ENCODE measurements around the gene ACP4.
"Not testable (repeated sequence)": the region's sequence is repeated elsewhere in the genome, so short reads cannot be mapped to it uniquely, and the experiment has no call there.

ACP4 gene

GRCh38 chr19:50778906-50779430, 11.2 kb upstream of the ACP4 start:
- Histone ChIP-seq H3K4me3 (ENCODE audit: control insufficient read depth in 1 of 7, extremely low read depth in 1 of 7, insufficient read depth in 4 of 7, low read depth in 2 of 7, low read length in 6 of 7) (no peak overlapping the region), H3K4me1 (ENCODE audit: control extremely low read depth in 1 of 4, control insufficient read depth in 4 of 4, insufficient read depth in 4 of 4, low read length in 3 of 4) (peaks cover 0 to 13% (median 4%) of the 10 kb centered on the region in 4 experiments), H3K36me3 (ENCODE audit: control insufficient read depth in 4 of 4, insufficient read depth in 4 of 4, low read length in 3 of 4) (no peaks in the 10 kb centered on the region), H3K9me3 (ENCODE audit: control extremely low read depth in 1 of 5, control insufficient read depth in 4 of 5, insufficient read depth in 2 of 5, low read depth in 1 of 5, low read length in 4 of 5) (peaks cover 0 to 10% (median 0%) of the 10 kb centered on the region in 5 experiments), H3K27ac (ENCODE audit: insufficient read depth in 1 of 2, low read depth in 1 of 2, low read length in 2 of 2, poor library complexity in 1 of 2, severe bottlenecking in 2 of 2) (no peak overlapping the region), H3K27me3 (replicated peaks in 2 of 5; ENCODE audit: control insufficient read depth in 4 of 5, insufficient read depth in 5 of 5, low read length in 4 of 5) (peaks cover 4 to 82% (median 28%) of the 10 kb centered on the region in 5 experiments)
- 61% methylated on average over 7 of the region's 7 CpGs for WGBS (ENCODE audit: insufficient coverage)
- ChIA-PET POLR2A (no interaction called here), CTCF (interaction anchor here (0.9 to 7.5 kb wide), 5 partner anchors 16 to 109 kb away, joined by 4 to 36 read pairs (median 5); no protein-coding TSS in a partner anchor)
- no peak for DNase-seq

GRCh38 chr19:50779504-50780457, 10.4 kb upstream of the ACP4 start:
- no peak for DNase-seq
- ChIA-PET CTCF (interaction anchor here (0.9 to 7.5 kb wide), 6 partner anchors 15 to 242 kb away, joined by 4 to 36 read pairs (median 5); no protein-coding TSS in a partner anchor), POLR2A (no interaction called here)
- 44% methylated on average over 18 of the region's 25 CpGs for WGBS (ENCODE audit: insufficient coverage)
- peaks cover 0 to 10% (median 0%) of the 10 kb centered on the region in 5 experiments for H3K9me3 ChIP-seq (ENCODE audit: control extremely low read depth in 1 of 5, control insufficient read depth in 4 of 5, insufficient read depth in 2 of 5, low read depth in 1 of 5, low read length in 4 of 5)
- H3K27me3 ChIP-seq (replicated peaks in 2 of 5; ENCODE audit: control insufficient read depth in 4 of 5, insufficient read depth in 5 of 5, low read length in 4 of 5): peaks cover 4 to 76% (median 27%) of the 10 kb centered on the region in 5 experiments
- H3K27ac ChIP-seq (ENCODE audit: insufficient read depth in 1 of 2, low read depth in 1 of 2, low read length in 2 of 2, poor library complexity in 1 of 2, severe bottlenecking in 2 of 2): no peak overlapping the region
- no peak overlapping the region for H3K4me3 ChIP-seq (ENCODE audit: control insufficient read depth in 1 of 7, extremely low read depth in 1 of 7, insufficient read depth in 4 of 7, low read depth in 2 of 7, low read length in 6 of 7)
- H3K36me3 ChIP-seq (ENCODE audit: control insufficient read depth in 4 of 4, insufficient read depth in 4 of 4, low read length in 3 of 4): no peaks in the 10 kb centered on the region
- H3K4me1 ChIP-seq (ENCODE audit: control extremely low read depth in 1 of 4, control insufficient read depth in 4 of 4, insufficient read depth in 4 of 4, low read length in 3 of 4): peaks cover 0 to 13% (median 4%) of the 10 kb centered on the region in 4 experiments

- ChIA-PET CTCF (interaction anchor here (0.8 to 7.5 kb wide), 5 partner anchors 59 to 243 kb away, joined by 3 to 36 read pairs (median 10); partner anchors contain the start of gene CLEC11A), POLR2A (no interaction called here)
- peaks cover 4 to 70% (median 22%) of the 10 kb centered on the region in 5 experiments for H3K27me3 ChIP-seq (replicated peaks in 2 of 5; ENCODE audit: control insufficient read depth in 4 of 5, insufficient read depth in 5 of 5, low read length in 4 of 5)
- no peak overlapping the region for H3K4me3 ChIP-seq (ENCODE audit: control insufficient read depth in 1 of 7, extremely low read depth in 1 of 7, insufficient read depth in 4 of 7, low read depth in 2 of 7, low read length in 6 of 7)
- H3K27ac ChIP-seq (ENCODE audit: insufficient read depth in 1 of 2, low read depth in 1 of 2, low read length in 2 of 2, poor library complexity in 1 of 2, severe bottlenecking in 2 of 2): no peak overlapping the region
- no peaks in the 10 kb centered on the region for H3K36me3 ChIP-seq (ENCODE audit: control insufficient read depth in 4 of 4, insufficient read depth in 4 of 4, low read length in 3 of 4)
- no peak for DNase-seq
- H3K4me1 ChIP-seq (ENCODE audit: control extremely low read depth in 1 of 4, control insufficient read depth in 4 of 4, insufficient read depth in 4 of 4, low read length in 3 of 4): peaks cover 0 to 13% (median 4%) of the 10 kb centered on the region in 4 experiments
- 65% methylated on average over 12 of the region's 16 CpGs for WGBS (ENCODE audit: insufficient coverage)
- H3K9me3 ChIP-seq (ENCODE audit: control extremely low read depth in 1 of 5, control insufficient read depth in 4 of 5, insufficient read depth in 2 of 5, low read depth in 1 of 5, low read length in 4 of 5): peaks cover 0 to 10% (median 0%) of the 10 kb centered on the region in 5 experiments
These were observed 9.3 kb upstream of the ACP4 start for GRCh38 chr19:50780753-50781435.

- H3K4me1 ChIP-seq (ENCODE audit: control extremely low read depth in 1 of 4, control insufficient read depth in 4 of 4, insufficient read depth in 4 of 4, low read length in 3 of 4); H3K27ac ChIP-seq (ENCODE audit: insufficient read depth in 1 of 2, low read depth in 1 of 2, low read length in 2 of 2, poor library complexity in 1 of 2, severe bottlenecking in 2 of 2); H3K4me3 ChIP-seq (ENCODE audit: control insufficient read depth in 1 of 7, extremely low read depth in 1 of 7, insufficient read depth in 4 of 7, low read depth in 2 of 7, low read length in 6 of 7); DNase-seq; H3K9me3 ChIP-seq (ENCODE audit: control extremely low read depth in 1 of 5, control insufficient read depth in 4 of 5, insufficient read depth in 2 of 5, low read depth in 1 of 5, low read length in 4 of 5); H3K36me3 ChIP-seq (ENCODE audit: control insufficient read depth in 4 of 4, insufficient read depth in 4 of 4, low read length in 3 of 4): not testable (repeated sequence)
- peaks cover 3 to 44% (median 13%) of the 10 kb centered on the region in 5 experiments for H3K27me3 ChIP-seq (replicated peaks in 2 of 5; ENCODE audit: control insufficient read depth in 4 of 5, insufficient read depth in 5 of 5, low read length in 4 of 5)
- WGBS (ENCODE audit: insufficient coverage): 56% methylated on average over 4 of the region's 8 CpGs
- ChIA-PET POLR2A (interaction anchor here (1.0 kb wide), 1 partner anchor 59 kb away, joined by 3 read pairs; no protein-coding TSS in a partner anchor), CTCF (interaction anchor here (0.6 to 7.5 kb wide), 10 partner anchors 9 to 194 kb away, joined by 3 to 36 read pairs (median 4); partner anchors contain the start of gene CLEC11A)
These were observed 6.4 kb upstream of the ACP4 start for GRCh38 chr19:50783848-50784152.

- H3K4me3 ChIP-seq (ENCODE audit: control insufficient read depth in 1 of 7, extremely low read depth in 1 of 7, insufficient read depth in 4 of 7, low read depth in 2 of 7, low read length in 6 of 7): no peak overlapping the region
- peaks cover 0 to 4% (median under 1%) of the 10 kb centered on the region in 4 experiments for H3K4me1 ChIP-seq (ENCODE audit: control extremely low read depth in 1 of 4, control insufficient read depth in 4 of 4, insufficient read depth in 4 of 4, low read length in 3 of 4)
- no peak for DNase-seq
- CTCF ChIA-PET: interaction anchor here (1.0 to 3.8 kb wide), 6 partner anchors 63 to 195 kb away, joined by 3 to 26 read pairs (median 4); partner anchors contain the start of gene CLEC11A
- H3K27me3 ChIP-seq (replicated peaks in 2 of 5; ENCODE audit: control insufficient read depth in 4 of 5, insufficient read depth in 5 of 5, low read length in 4 of 5): peaks cover 0 to 35% (median 5%) of the 10 kb centered on the region in 5 experiments
- H3K36me3 ChIP-seq (ENCODE audit: control insufficient read depth in 4 of 4, insufficient read depth in 4 of 4, low read length in 3 of 4): no peaks in the 10 kb centered on the region
- WGBS (ENCODE audit: insufficient coverage): 89% methylated on average over 3 of the region's 3 CpGs
- no peak overlapping the region for H3K27ac ChIP-seq (ENCODE audit: insufficient read depth in 1 of 2, low read depth in 1 of 2, low read length in 2 of 2, poor library complexity in 1 of 2, severe bottlenecking in 2 of 2)
- H3K9me3 ChIP-seq (ENCODE audit: control extremely low read depth in 1 of 5, control insufficient read depth in 4 of 5, insufficient read depth in 2 of 5, low read depth in 1 of 5, low read length in 4 of 5): no peaks in the 10 kb centered on the region
- POLR2A ChIA-PET: interaction anchor here (0.6 kb wide), 1 partner anchor 89 kb away, joined by 3 read pairs; no protein-coding TSS in a partner anchor
These were observed 5.5 kb upstream of the ACP4 start for GRCh38 chr19:50784710-50785109.

- Histone ChIP-seq H3K4me3 (ENCODE audit: control insufficient read depth in 1 of 7, extremely low read depth in 1 of 7, insufficient read depth in 4 of 7, low read depth in 2 of 7, low read length in 6 of 7) (no peak overlapping the region), H3K27ac (ENCODE audit: insufficient read depth in 1 of 2, low read depth in 1 of 2, low read length in 2 of 2, poor library complexity in 1 of 2, severe bottlenecking in 2 of 2) (no peak overlapping the region), H3K9me3 (ENCODE audit: control extremely low read depth in 1 of 5, control insufficient read depth in 4 of 5, insufficient read depth in 2 of 5, low read depth in 1 of 5, low read length in 4 of 5) (no peaks in the 10 kb centered on the region), H3K36me3 (ENCODE audit: control insufficient read depth in 4 of 4, insufficient read depth in 4 of 4, low read length in 3 of 4) (no peaks in the 10 kb centered on the region), H3K4me1 (ENCODE audit: control extremely low read depth in 1 of 4, control insufficient read depth in 4 of 4, insufficient read depth in 4 of 4, low read length in 3 of 4) (peaks cover 0 to 4% (median under 1%) of the 10 kb centered on the region in 4 experiments), H3K27me3 (replicated peaks in 2 of 5; ENCODE audit: control insufficient read depth in 4 of 5, insufficient read depth in 5 of 5, low read length in 4 of 5) (peaks cover 0 to 29% (median 5%) of the 10 kb centered on the region in 5 experiments)
- ChIA-PET POLR2A (no interaction called here), CTCF (interaction anchor here (1.0 kb wide), 1 partner anchor 121 kb away, joined by 5 read pairs; no protein-coding TSS in a partner anchor)
- 94% methylated on average over 7 of the region's 12 CpGs for WGBS (ENCODE audit: insufficient coverage)
- DNase-seq: no peak
These were observed 4.9 kb upstream of the ACP4 start for GRCh38 chr19:50785329-50785728.
